ENCODE measurements around the gene VRK1. TPM values are rescaled to one million over a fixed set of nuclear protein-coding genes. Genes with fewer than 3 reads are reported as not detected.

VRK1 gene
- total RNA-seq, 1 experiment from 2014 or later = 25.7 TPM

- in situ Hi-C loops (cut with HindIII; ENCODE audit: low pct_unique_long_range_greater_than_20kb, low sequenced_read_pairs) = no loop called here
- DNase-seq (ENCODE audit: low read depth) = no peak
Measured at GRCh38 chr14:96929950-96930349, 132.8 kb downstream of the VRK1 start.

GRCh38 chr14:96930526-96930925 lies 133.3 kb downstream of the VRK1 start:
- no peak for DNase-seq (ENCODE audit: low read depth)
- in situ Hi-C loops (cut with HindIII; ENCODE audit: low pct_unique_long_range_greater_than_20kb, low sequenced_read_pairs) = no loop called here
